ENCODE results near the gene FOXF2. TPM values are rescaled to one million over a fixed set of nuclear protein-coding genes. Genes with fewer than 3 reads are reported as not detected.

FOXF2 gene
- total RNA-seq, 1 experiment from 2014 or later: not detected

DNA sequence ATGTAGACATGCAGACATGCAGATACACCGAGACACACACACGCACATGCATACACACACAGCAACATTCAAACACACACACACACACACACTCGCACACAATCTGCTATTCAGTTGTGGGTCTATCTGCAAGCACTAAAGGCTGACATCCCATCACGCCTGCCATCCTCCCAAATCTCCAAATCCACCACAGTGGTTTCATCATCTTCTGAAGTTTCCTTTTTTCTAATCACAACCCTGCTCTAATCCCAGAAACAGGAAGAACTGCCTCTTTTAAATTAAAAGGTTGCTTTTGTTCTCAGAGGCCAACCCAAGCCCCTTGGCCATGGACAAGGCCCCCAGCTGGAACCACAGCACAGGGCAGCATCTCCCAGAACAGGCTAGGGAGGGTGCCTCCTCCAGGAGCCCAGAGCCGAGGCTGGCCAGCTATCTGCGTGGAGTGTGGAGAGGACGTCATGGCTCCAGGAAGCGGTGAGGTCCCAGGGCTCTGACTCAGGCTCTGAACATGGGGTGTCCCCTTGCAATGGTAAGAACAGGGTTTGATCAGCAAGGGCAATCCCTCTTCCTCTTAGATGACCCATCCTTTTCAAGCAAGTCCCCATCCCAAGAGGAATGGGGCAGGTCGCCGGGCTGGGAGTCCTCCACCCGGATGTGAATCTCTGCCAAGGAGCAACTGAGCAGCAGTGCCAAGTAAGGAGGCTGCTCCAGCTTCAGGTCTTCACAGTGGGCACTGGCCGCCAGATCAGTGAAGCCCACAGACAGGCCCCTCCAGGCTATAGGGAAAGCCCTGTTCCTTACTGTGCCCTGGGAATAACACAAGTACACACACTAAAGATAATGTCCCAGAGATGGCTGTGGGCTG, 14.7 kb downstream of the FOXF2 start:
- no peaks in the 10 kb centered on the region for H3K79me2 ChIP-seq (ENCODE audit: low read length)
- no peak overlapping the region for H3K4me3 ChIP-seq (ENCODE audit: low read length)
- H3K27ac ChIP-seq (ENCODE audit: low read length): no peak overlapping the region
- no peak overlapping the region for H3K4me2 ChIP-seq (ENCODE audit: low read length)
- no peak for TF ChIP-seq EZH2 (IDR thresholded peaks at IDR 0.05; ENCODE audit: low read length, unreplicated experiment)
- TF ChIP-seq, protein P1, sequence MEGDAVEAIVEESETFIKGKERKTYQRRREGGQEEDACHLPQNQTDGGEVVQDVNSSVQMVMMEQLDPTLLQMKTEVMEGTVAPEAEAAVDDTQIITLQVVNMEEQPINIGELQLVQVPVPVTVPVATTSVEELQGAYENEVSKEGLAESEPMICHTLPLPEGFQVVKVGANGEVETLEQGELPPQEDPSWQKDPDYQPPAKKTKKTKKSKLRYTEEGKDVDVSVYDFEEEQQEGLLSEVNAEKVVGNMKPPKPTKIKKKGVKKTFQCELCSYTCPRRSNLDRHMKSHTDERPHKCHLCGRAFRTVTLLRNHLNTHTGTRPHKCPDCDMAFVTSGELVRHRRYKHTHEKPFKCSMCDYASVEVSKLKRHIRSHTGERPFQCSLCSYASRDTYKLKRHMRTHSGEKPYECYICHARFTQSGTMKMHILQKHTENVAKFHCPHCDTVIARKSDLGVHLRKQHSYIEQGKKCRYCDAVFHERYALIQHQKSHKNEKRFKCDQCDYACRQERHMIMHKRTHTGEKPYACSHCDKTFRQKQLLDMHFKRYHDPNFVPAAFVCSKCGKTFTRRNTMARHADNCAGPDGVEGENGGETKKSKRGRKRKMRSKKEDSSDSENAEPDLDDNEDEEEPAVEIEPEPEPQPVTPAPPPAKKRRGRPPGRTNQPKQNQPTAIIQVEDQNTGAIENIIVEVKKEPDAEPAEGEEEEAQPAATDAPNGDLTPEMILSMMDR (conservative IDR thresholded peaks at IDR 0.05; ENCODE audit: low read depth, low read length): no peak
- no peak for TF ChIP-seq EZH2phosphoT487 (IDR thresholded peaks at IDR 0.05; ENCODE audit: borderline replicate concordance, low read length)
- no peaks in the 10 kb centered on the region for H3K9me2 ChIP-seq (replicated peaks; ENCODE audit: low read length)
- no peak overlapping the region for H3K9ac ChIP-seq (ENCODE audit: low read length)
- ATAC-seq: no peak
- CTCF ChIA-PET: no interaction called here
- H2AFZ ChIP-seq (ENCODE audit: low read length): no peak overlapping the region
- H3K36me3 ChIP-seq (ENCODE audit: low read depth, low read length): no peaks in the 10 kb centered on the region
- H3F3A ChIP-seq (ENCODE audit: low read length, unreplicated experiment): no peaks in the 10 kb centered on the region
- BruUV-seq (replicated peaks): no TSS peak
- POLR2A ChIA-PET (ENCODE audit: unreplicated experiment): no interaction called here
- intact Hi-C loops (cut with micrococcal nuclease): no loop called here
- DNase-seq: no peak
- H3K9me3 ChIP-seq (ENCODE audit: low read length): no peaks in the 10 kb centered on the region
- no peaks in the 10 kb centered on the region for H3K4me1 ChIP-seq (ENCODE audit: insufficient read depth, low read length)
- no peaks in the 10 kb centered on the region for H4K20me1 ChIP-seq (ENCODE audit: low read length)
- peaks cover 33% of the 10 kb centered on the region for H3K27me3 ChIP-seq (ENCODE audit: low read length)

DNA sequence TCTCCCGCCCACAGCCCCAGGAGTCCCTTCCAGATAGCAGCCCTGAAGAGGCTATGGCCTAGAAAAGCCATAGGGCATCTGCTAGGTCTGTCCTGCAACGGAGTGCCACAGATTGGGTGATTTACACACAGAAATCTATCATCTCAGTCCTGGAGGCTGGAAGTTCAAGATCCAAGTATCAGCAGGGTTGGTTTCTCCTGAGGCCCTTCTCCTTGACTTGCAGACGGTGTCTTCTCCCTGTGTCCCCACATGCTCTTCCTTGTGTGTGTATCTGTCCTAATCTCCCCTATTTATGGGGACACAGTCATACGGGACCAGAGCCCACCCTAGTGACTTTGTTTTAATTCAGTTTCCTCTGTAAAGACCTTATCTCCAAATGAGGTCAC, 15.3 kb downstream of the FOXF2 start:
- POLR2A ChIA-PET (ENCODE audit: unreplicated experiment): no interaction called here
- DNase-seq (no peak), ATAC-seq (no peak)
- Histone ChIP-seq H3K79me2 (ENCODE audit: low read length) (no peaks in the 10 kb centered on the region), H3K36me3 (ENCODE audit: low read depth, low read length) (no peaks in the 10 kb centered on the region), H3K9me2 (replicated peaks; ENCODE audit: low read length) (no peaks in the 10 kb centered on the region), H4K20me1 (ENCODE audit: low read length) (no peaks in the 10 kb centered on the region), H2AFZ (ENCODE audit: low read length) (no peak overlapping the region), H3K4me3 (ENCODE audit: low read length) (no peak overlapping the region), H3K9me3 (ENCODE audit: low read length) (no peaks in the 10 kb centered on the region), H3K9ac (ENCODE audit: low read length) (no peak overlapping the region), H3K4me1 (ENCODE audit: insufficient read depth, low read length) (no peaks in the 10 kb centered on the region), H3K27ac (ENCODE audit: low read length) (no peak overlapping the region), H3K27me3 (ENCODE audit: low read length) (peaks cover 27% of the 10 kb centered on the region), H3K4me2 (ENCODE audit: low read length) (no peak overlapping the region), H3F3A (ENCODE audit: low read length, unreplicated experiment) (no peaks in the 10 kb centered on the region)
- BruUV-seq (replicated peaks): no TSS peak
- TF ChIP-seq EZH2phosphoT487 (IDR thresholded peaks at IDR 0.05; ENCODE audit: borderline replicate concordance, low read length) (no peak), EZH2 (IDR thresholded peaks at IDR 0.05; ENCODE audit: low read length, unreplicated experiment) (no peak)
- TF ChIP-seq, protein P1 (conservative IDR thresholded peaks at IDR 0.05; ENCODE audit: low read depth, low read length): no peak
- CTCF ChIA-PET: no interaction called here
- intact Hi-C loops (cut with micrococcal nuclease): no loop called here

DNA sequence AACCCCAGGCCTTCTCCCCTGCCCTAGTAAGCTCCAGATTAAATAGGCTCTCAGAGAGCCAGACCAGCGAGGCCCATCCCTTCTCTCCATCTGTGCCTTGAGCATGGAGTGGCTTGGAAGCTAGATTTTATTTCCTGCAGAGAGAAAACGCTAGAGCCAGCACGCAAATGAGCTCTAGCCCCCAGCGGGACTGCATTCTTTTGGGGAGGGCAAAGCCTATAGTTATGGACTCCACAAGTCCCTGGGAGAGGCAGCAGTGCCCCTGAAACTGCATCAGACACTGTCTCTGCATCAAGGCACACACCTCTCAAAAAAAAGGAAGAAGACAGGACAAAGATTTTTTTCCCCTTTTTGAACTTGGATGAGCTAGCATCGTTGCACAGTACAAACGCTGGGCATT, 15.8 kb downstream of the FOXF2 start:
- Histone ChIP-seq H3K79me2 (ENCODE audit: low read length) (no peaks in the 10 kb centered on the region), H3K27ac (ENCODE audit: low read length) (no peak overlapping the region), H4K20me1 (ENCODE audit: low read length) (no peaks in the 10 kb centered on the region), H3K4me3 (ENCODE audit: low read length) (no peak overlapping the region), H3F3A (ENCODE audit: low read length, unreplicated experiment) (no peaks in the 10 kb centered on the region), H2AFZ (ENCODE audit: low read length) (no peak overlapping the region), H3K9me2 (replicated peaks; ENCODE audit: low read length) (no peaks in the 10 kb centered on the region), H3K4me1 (ENCODE audit: insufficient read depth, low read length) (no peaks in the 10 kb centered on the region), H3K9ac (ENCODE audit: low read length) (no peak overlapping the region), H3K36me3 (ENCODE audit: low read depth, low read length) (no peaks in the 10 kb centered on the region), H3K4me2 (ENCODE audit: low read length) (no peak overlapping the region), H3K27me3 (ENCODE audit: low read length) (peaks cover 23% of the 10 kb centered on the region), H3K9me3 (ENCODE audit: low read length) (no peaks in the 10 kb centered on the region)
- ATAC-seq (no peak), DNase-seq (no peak)
- ChIA-PET CTCF (no interaction called here), POLR2A (ENCODE audit: unreplicated experiment) (no interaction called here)
- no TSS peak for BruUV-seq (replicated peaks)
- intact Hi-C loops (cut with micrococcal nuclease): no loop called here
- TF ChIP-seq EZH2 (IDR thresholded peaks at IDR 0.05; ENCODE audit: low read length, unreplicated experiment): no peak
- TF ChIP-seq, protein P1 (conservative IDR thresholded peaks at IDR 0.05; ENCODE audit: low read depth, low read length): no peak
- no peak for TF ChIP-seq EZH2phosphoT487 (IDR thresholded peaks at IDR 0.05; ENCODE audit: borderline replicate concordance, low read length)
